COLO829 (cell line): Measurements from ENCODE around the gene GAB2.

ENCODE experiments used
- DNase-seq: peaks from one replicate; pipeline ENCODE4 v3.0.0; 2012; ENCODE audit warnings: low spot score

Gene GAB2

GRCh38 chr11:78428266-78428636 lies 10.6 kb upstream of the GAB2 start:
- no peak for DNase-seq

DNA sequence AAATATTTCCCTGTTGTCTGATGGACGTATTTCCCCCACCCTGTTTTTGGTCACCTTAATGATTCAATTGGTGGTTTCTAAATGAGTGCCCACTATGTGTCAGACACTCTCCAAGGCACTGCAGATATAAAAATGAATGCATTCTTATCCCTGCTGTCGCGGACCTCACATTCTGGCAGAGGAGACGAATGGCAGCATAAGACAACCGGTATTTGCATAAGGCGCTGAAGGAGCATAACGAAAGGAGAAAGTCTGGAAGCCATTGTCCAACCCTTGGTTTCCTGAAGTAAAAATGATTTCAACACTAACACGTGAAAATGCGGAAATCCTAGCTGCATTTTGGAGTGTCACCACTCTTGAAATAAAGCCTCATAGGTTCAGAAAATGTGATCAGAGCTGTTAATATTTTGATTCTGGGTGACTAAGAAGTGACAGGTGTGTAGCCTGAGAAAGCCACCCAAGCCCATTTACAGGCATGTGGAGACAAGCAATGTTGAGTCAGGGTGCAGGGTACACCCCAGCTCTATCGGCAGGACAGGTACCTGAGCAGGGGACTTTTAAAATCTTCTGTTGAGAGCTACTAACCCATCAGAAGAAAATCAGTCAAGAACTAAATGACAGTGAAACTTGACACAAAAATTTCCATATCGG lies 10.1 kb upstream of the GAB2 start:
- DNase-seq: no peak

DNA sequence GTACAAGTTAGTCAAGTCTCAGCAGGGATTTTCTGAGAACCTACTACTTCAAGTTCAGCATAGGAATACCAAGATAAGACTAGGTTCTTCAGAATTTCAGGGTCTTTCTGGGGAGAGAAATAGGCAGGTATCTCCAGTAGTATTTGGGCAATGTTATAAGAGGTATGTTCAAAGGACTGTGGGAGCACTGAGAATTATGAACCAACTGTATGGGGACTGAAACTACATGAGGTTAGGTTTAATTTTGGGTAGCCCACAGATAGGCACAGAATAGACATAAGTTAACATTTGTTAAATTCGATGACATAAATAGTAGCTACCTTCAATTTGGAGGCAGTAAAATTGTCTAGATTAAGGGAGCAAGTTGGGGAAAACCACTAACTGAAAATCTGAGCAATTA lies 9.2 kb upstream of the GAB2 start:
- DNase-seq: no peak

DNA sequence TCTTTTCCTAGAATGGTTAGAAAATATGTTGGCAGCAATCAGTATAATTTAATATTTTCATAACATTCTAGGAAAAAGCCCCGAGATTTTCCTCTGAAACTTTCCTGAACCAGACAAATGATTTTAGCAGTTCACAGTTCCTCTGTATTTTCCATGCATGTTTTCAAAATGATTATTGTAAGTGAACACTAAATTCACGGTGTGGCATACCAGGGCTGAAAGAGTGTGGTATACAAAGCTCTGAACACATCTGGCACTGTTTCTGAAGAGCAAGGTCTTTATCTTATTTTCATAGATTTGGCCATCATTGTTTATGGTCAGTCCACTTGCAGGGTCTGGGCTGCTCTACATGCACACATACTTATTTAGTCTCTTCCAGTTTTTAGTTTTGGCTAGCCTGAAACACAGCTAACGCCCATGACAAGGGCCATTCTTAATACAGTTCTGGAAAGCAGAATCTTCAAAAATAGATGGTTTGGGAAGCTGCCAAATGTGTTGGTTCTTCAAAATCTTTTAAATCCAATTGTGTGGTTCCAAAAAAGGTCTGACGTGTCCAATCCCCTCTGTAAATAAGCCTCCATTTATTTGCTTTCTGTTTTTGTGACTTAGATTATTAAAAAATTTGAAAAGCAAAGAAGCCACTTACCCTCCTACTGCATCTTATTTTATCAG lies 7.9 kb upstream of the GAB2 start:
- no peak for DNase-seq

DNA sequence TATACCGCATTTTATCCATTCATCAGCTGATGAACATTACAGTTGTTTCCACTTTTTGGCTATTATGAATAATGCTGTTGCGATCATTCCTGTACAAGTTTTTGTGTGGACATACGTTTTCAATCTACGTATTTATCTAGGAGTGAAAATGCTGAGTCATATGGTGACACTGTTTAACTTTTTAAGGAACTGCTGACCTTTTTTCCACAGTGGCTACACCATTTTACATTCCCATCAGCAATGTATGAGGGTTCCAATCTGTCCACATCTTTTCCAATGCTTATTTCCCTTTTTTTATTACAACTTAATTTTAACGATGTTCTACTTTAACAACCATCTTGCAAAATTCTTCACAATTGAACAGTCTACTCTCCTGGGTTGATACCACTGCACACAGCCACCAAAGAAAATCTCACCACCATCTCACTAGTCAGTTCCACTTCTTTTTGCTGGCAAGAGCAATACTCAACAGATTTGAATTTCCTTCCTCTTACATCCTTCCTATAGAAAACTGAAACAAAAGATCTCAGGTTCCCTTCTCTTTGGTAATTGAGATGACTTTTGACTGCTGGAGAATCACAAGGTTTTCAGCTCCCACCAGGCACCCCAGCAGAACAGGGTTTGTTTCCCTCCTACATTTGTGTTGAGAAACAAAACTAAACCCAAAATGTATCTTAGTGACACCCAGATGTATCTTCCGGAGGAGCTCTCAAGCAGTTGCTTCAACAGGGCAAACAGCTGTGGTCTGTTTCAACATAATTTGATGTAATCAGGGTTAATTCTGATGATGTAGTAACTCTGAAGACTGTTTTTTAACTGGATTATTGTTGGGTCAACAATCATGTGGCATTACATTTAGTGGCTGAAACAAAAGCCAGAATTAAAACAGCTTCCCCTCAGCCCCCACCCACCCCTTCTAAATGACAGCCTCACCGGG lies 7.0 kb upstream of the GAB2 start:
- DNase-seq: no peak

DNA sequence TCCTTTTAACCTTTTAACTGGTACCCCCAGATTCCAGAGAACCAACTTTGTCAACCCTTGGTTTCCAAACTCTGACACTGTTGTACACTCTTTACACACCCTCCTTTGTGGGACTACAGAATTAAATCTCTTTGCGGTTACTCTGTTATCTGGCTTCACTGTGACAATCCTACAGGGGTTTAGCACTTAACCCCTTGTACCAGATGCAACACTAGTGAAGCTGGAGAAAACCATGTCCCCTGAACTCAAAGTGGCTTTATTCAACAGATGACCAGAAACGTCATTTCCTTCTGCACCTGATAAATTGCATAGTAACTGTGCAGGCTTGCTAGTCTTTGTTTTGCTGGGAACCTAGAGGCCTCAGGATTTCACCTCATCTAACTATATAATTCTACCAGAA lies 5.6 kb upstream of the GAB2 start:
- no peak for DNase-seq

DNA sequence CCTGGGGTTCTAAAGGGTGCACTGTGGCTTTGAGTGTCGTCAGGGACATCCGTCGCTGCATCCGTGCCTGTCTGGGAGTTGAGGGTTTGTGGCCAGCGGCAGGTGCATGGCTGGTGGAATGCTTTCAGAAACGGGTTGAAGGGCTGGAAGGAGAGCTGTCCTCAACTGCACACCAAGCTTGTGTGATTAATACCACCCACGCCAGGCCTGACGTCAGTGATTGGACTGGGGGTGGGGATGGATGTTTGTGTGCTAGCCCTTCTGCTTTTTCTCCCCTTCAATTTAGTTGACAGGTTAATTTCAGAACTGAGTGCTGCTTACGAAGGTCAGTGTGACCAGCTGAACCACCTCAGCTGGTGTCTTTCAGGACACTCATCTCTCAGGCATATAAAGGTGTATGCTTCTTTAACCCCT lies 3.2 kb upstream of the GAB2 start:
- no peak for DNase-seq

GRCh38 chr11:78420255-78420764 lies 2.7 kb upstream of the GAB2 start:
- DNase-seq: peak; percentile 34

DNA sequence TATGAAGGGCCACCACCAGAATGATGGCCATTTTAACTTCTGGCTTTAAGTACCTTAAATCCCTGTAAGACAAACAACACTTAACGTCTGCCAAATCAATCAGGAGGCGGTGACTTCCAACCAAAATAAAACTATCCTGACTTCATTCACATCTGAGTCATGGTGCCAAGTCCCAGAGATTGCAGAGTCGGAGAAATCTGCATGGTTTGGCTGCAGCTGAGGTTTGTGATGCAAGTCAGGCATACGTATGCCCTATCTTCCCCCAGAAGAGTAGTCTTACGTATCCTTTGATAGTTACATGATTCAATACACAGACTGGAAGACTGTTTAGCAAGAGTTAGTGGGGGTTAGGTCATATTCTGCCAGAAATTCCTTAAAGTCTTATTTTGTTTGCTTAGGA lies 1.7 kb upstream of the GAB2 start:
- DNase-seq: no peak

- DNase-seq: no peak
Measured at GRCh38 chr11:78418584-78419211, 1.1 kb upstream of the GAB2 start.

GRCh38 chr11:78417888-78418583 lies 416 bp upstream of the GAB2 start:
- peak; percentile 56 for DNase-seq

GRCh38 chr11:78416285-78417174 lies 1.1 kb downstream of the GAB2 start:
- DNase-seq: peak; percentile 52

GRCh38 chr11:78415338-78415737 lies 2.3 kb downstream of the GAB2 start:
- DNase-seq: no peak

DNA sequence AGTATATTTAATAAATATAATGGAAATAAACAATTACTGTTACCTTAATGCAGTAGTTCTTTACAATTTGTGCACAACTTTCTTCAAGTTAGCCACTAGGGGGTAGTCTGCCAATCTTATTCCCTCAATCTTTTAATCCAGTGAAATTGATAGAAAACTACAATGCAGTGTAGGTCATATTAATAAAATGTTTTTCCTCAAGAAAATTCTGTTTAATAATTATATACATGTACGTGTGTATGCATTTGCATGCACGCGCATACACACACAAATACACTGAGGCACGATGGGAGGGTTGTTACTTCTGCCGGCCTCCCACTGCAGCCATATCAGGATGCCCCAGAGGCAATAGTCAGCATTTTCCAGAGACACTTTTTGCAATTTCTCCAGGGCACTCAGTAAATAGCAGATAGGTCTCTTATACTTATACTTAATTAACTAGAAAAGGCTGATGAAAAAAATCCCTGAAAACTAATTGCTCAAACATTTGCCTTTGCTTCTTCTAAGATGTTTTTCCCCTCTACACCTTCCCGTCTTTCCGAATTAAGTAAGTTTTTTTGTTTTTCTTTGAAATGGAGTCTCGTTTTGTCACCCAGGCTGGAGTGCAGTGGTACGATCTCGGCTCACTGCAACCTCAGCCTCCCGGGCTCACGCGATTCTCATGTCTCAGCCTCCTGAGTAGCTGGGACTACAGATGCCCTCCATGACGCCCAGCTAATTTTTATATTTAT lies 3.1 kb downstream of the GAB2 start:
- peak; percentile 38 for DNase-seq

DNA sequence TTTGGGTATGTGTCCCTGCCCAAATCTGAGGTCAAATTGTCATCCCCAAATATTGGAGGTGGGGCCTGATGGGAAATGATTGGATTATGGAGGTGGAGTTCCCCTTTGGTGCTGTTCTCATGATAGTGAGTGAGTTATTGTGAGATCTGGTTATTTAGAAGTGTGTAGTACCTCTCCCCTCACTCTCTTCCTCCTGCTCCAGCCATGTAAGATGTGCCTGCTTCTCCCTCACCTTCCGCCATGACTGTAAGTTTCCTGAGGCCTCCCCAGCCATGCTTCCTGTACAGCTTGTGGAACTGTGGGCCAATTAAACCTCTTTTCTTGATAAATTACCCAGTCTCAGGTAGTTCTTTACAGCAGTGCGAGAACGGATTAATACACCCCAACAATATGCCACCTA lies 9.0 kb downstream of the GAB2 start:
- no peak for DNase-seq

- DNase-seq: no peak
Measured at GRCh38 chr11:78406568-78407196, 10.9 kb downstream of the GAB2 start.

- no peak for DNase-seq
Measured at GRCh38 chr11:78405805-78406204, 11.8 kb downstream of the GAB2 start.

- no peak for DNase-seq
Measured at GRCh38 chr11:78403781-78404180, 13.8 kb downstream of the GAB2 start.

GRCh38 chr11:78402847-78403246 lies 14.8 kb downstream of the GAB2 start:
- DNase-seq: peak; percentile 53
